HepG2 (cell line): ENCODE data around the gene RTCA. TPM values are rescaled to one million over a fixed set of nuclear protein-coding genes. Genes with fewer than 3 reads are reported as not detected.
A peak's percentile ranks its signal among the peaks of the same experiment; 100 is the strongest.

Experiments used
- ATAC-seq: fragments of 200-7000 bp; cut with Tn5 transposase; 3 replicates; pipeline ENCODE4 v1.9.1; 2020; ENCODE audit warnings: mild to moderate bottlenecking, moderate library complexity
- BruUV-seq: library from RNA; stranded (reverse); fragments of 400-500 nt; replicated peaks from 2 replicates; lab custom pipeline; 2021; lab: Mats Ljungman, UMichigan
- CTCF ChIA-PET: fragments of 300-600 bp; formaldehyde crosslinking; extraction: SDS; loops from one replicate; lab custom pipeline; 2021; ENCODE audit warnings: low total read pairs, inconsistent platforms, low intra/inter-chr PET ratio; lab: Yijun Ruan, JAX
- POLR2A ChIA-PET: fragments of 350-600 bp; sonication (Branson Sonifier 250); formaldehyde crosslinking; loops from one replicate; lab custom pipeline; 2020; ENCODE audit warnings: antibody characterized with exemption, inconsistent platforms; lab: Yijun Ruan, JAX
- DNase-seq: peaks from one replicate; pipeline ENCODE4 v3.0.0-alpha.2; 2015; ENCODE audit warnings: low spot score
- FAIRE-seq: peaks from 3 replicates; lab custom pipeline; 2011; peaks lifted over from hg19 to GRCh38; lab: Jason Lieb, UNC
- H2AFZ ChIP-seq: one replicate; pipeline ENCODE4 v1.6.1; 2011; ENCODE audit warnings: low read length, inconsistent platforms
- H3K27ac ChIP-seq: fragments of 300-600 bp; 3 replicates; pipeline ENCODE4 v1.8.0; 2011; ENCODE audit warnings: mixed run types, mild to moderate bottlenecking, mixed read lengths, low read length, inconsistent platforms; ENCODE audit not compliant: insufficient read depth; ENCODE audit errors: extremely low read length
- H3K27me3 ChIP-seq, 2 experiments: fragments of 200-600 bp in 1 of 2; 2 replicates in 1 of 2; 3 replicates in 1 of 2; pipeline versions ENCODE4 v1.6.0 to v1.8.0; 2011; ENCODE audit warnings: low read length in 2 of 2, mild to moderate bottlenecking in 2 of 2, moderate library complexity in 2 of 2, inconsistent platforms in 1 of 2; ENCODE audit not compliant: insufficient read depth in 2 of 2, control insufficient read depth in 1 of 2
- H3K36me3 ChIP-seq, 2 experiments: fragments of 200-600 bp in 1 of 2; replicated peaks in 1 of 2; 2 replicates in 1 of 2; 3 replicates in 1 of 2; pipeline versions ENCODE4 v1.5.1 to v1.8.0; 2011; ENCODE audit warnings: low read length in 2 of 2, inconsistent platforms in 1 of 2; ENCODE audit not compliant: insufficient read depth in 2 of 2, control insufficient read depth in 1 of 2
- H3K4me1 ChIP-seq: 2 replicates; pipeline ENCODE4 v1.5.1; 2012; ENCODE audit warnings: low read length, inconsistent platforms; ENCODE audit not compliant: insufficient read depth
- H3K4me2 ChIP-seq: 2 replicates; pipeline ENCODE4 v1.6.0; 2011; ENCODE audit warnings: low read depth, low read length, inconsistent platforms
- H3K4me3 ChIP-seq, 3 experiments: fragments of 200-600 bp in 1 of 3; sonication (generic), shearing (Covaris generic) in 1 of 3; replicated peaks in 1 of 3; 2 replicates each; pipeline ENCODE4 v1.5.1; 2011 to 2016; ENCODE audit warnings: low read length in 3 of 3, inconsistent platforms in 2 of 3, low read depth in 2 of 3, mild to moderate bottlenecking in 2 of 3, control low read depth in 1 of 3, mixed read lengths in 1 of 3; ENCODE audit not compliant: insufficient read depth in 1 of 3
- H3K79me2 ChIP-seq: one replicate; pipeline ENCODE4 v1.6.1; 2011; ENCODE audit warnings: low read length, inconsistent platforms; ENCODE audit not compliant: insufficient read depth
- H3K9ac ChIP-seq: 2 replicates; pipeline ENCODE4 v1.6.0; 2011; ENCODE audit warnings: mild to moderate bottlenecking, low read depth, low read length, inconsistent platforms; ENCODE audit not compliant: insufficient read depth
- H3K9me3 ChIP-seq: 2 replicates; pipeline ENCODE4 v1.5.1; 2012; ENCODE audit warnings: mild to moderate bottlenecking, low read length
- H4K20me1 ChIP-seq: 2 replicates; pipeline ENCODE4 v1.6.0; 2011; ENCODE audit warnings: inconsistent platforms, mild to moderate bottlenecking, low read length, moderate library complexity; ENCODE audit not compliant: insufficient read depth
- ARID2 ChIP-seq: sonication (generic); formaldehyde crosslinking; IDR thresholded peaks from 2 replicates; pipeline ENCODE4 v1.8.1; 2022; ENCODE audit warnings: mild to moderate bottlenecking, missing genetic modification reagents, borderline replicate concordance
- GMEB2 ChIP-seq: IDR thresholded peaks from 2 replicates; pipeline ENCODE4 v1.6.1; 2016; ENCODE audit warnings: missing biosample characterization, missing genetic modification reagents, low read depth
- HMG20A ChIP-seq: IDR thresholded peaks from 2 replicates; pipeline ENCODE4 v1.6.1; 2016; ENCODE audit warnings: borderline replicate concordance
- HNRNPUL1 ChIP-seq: fragments of 200-400 bp; formaldehyde crosslinking; IDR thresholded peaks from 2 replicates; pipeline ENCODE4 v1.6.1; 2017; ENCODE audit warnings: low read depth, mild to moderate bottlenecking, low read length, moderate library complexity
- SOX13 ChIP-seq, 3 experiments: fragments of 450-650 bp in 1 of 3; sonication (generic) in 1 of 3; formaldehyde crosslinking in 1 of 3; IDR thresholded peaks in 2 of 3; conservative IDR thresholded peaks in 1 of 3; 2 replicates each; pipeline versions ENCODE4 v1.5.0 to v1.6.1; 2016 to 2020; ENCODE audit warnings: antibody characterized with exemption in 1 of 3, mild to moderate bottlenecking in 1 of 3, missing compliant biosample characterization in 1 of 3, missing genetic modification reagents in 1 of 3, moderate library complexity in 1 of 3
- ZHX1 ChIP-seq: sonication (generic); formaldehyde crosslinking; IDR thresholded peaks from 2 replicates; pipeline ENCODE4 v1.8.1; 2022; ENCODE audit warnings: low read depth, mild to moderate bottlenecking, missing genetic modification reagents
- ZNF17 ChIP-seq: sonication (generic); formaldehyde crosslinking; IDR thresholded peaks from 2 replicates; pipeline ENCODE4 v1.5.0; 2020; ENCODE audit warnings: mild to moderate bottlenecking, missing genetic modification reagents
- ZNF530 ChIP-seq: sonication (generic); formaldehyde crosslinking; IDR thresholded peaks from 2 replicates; pipeline ENCODE4 v1.5.0; 2020; ENCODE audit warnings: low read depth, mild to moderate bottlenecking, missing genetic modification reagents
- ZNF567 ChIP-seq: sonication (generic); formaldehyde crosslinking; IDR thresholded peaks from 2 replicates; pipeline ENCODE4 v1.8.1; 2023; ENCODE audit warnings: mild to moderate bottlenecking, missing genetic modification reagents, borderline replicate concordance
- WGBS: methylation state at CpG from one replicate; pipeline ENCODE4 v1.1.6; 2017; ENCODE audit warnings: low lambda C conversion rate; 5-methylcytosine and 5-hydroxymethylcytosine counted together
- in situ Hi-C: cut with HindIII; loops from 2 replicates; pipeline ENCODE4 v1.10.0; 2017; ENCODE audit warnings: low pct_unique_long_range_greater_than_20kb; ENCODE audit not compliant: extremely low pct_ligation_motif_present
- intact Hi-C: fragments of 100-400 bp; cut with micrococcal nuclease; formaldehyde crosslinking; loops from one replicate; pipeline ENCODE4 v1.10.0; 2022; ENCODE audit not compliant: unreplicated experiment
- polyA plus RNA-seq, 8 experiments: library from polyadenylated mRNA; depleted of rRNA in 3 of 8; stranded (reverse) in 7 of 8; unstranded in 1 of 8; fragments of >200 nt; fragmentation: Illumina TruSeq in 4 of 8; extraction: Trizol in 4 of 8; gene quantifications; 2 replicates each; pipeline versions ENCODE4 v1.2.1 to v1.2.3, GENCODE V29; 2011 to 2016; ENCODE audit warnings: low read depth in 4 of 8, missing spikeins in 1 of 8, mixed read lengths in 1 of 8; ENCODE audit not compliant: insufficient read depth in 1 of 8
- total RNA-seq, 5 experiments: library from RNA; depleted of rRNA; stranded (reverse); fragments of >200 nt; fragmentation: Illumina TruSeq; extraction: Trizol; gene quantifications; 2 replicates each; pipeline ENCODE4 v1.2.3, GENCODE V29; 2016; ENCODE audit warnings: low read depth in 1 of 5
- TF ChIP-seq, protein P1 (sequence below): fragments of 450-650 bp; IDR thresholded peaks from 2 replicates; pipeline ENCODE4 v1.6.1; 2016
- TF ChIP-seq, protein P2 (sequence below): sonication (generic); formaldehyde crosslinking; IDR thresholded peaks from 2 replicates; pipeline ENCODE4 v1.8.1; 2023; ENCODE audit warnings: mild to moderate bottlenecking, missing genetic modification reagents, borderline replicate concordance

The RTCA gene
- total and polyA plus RNA-seq, 2 of the 13 experiments (the other 11 are each of a cell fraction or from before 2014, with no cell fraction given): 22.7 to 31.0 TPM

DNA sequence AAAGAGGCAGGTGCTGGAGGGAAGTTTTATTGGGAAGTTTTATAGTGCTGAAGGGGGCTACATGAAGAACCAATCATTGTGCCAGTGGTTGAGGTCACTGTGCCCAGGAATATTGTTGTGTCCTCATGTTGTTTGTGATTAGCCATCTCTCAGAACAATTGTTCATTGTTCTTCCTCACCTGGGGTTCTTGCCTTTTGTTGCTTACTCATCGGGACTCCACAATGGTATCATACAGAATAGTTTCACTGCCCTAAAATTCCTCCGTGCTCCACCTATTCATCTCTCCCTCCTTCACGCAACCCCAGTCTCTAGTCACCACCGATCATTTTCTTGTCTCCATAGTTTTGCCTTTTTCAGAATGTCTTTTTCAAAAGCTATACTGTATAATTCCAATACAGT, 47.4 kb downstream of the RTCA start:
- ATAC-seq: no peak
- H3K4me1 ChIP-seq: peaks cover 8% of the 10 kb centered on the region
- no peaks in the 10 kb centered on the region for H3K79me2 ChIP-seq
- 14% methylated on average over 4 of the region's 4 CpGs for WGBS
- H3K9ac ChIP-seq: no peak overlapping the region
- H2AFZ ChIP-seq: no peak overlapping the region
- no peak for DNase-seq
- no peaks in the 10 kb centered on the region for H3K9me3 ChIP-seq
- TF ChIP-seq SOX13 (IDR thresholded peaks at IDR 0.05) (no peak), SOX13 (CRISPR knock-in tag; conservative IDR thresholded peaks at IDR 0.05 in 1 of 2, IDR thresholded peaks at IDR 0.05 in 1 of 2) (peak in 1 of 2 experiments; percentile 30; a peak in 1 of 4 replicates), HNRNPUL1 (no peak)
- no peak for FAIRE-seq
- no peak overlapping the region for H3K27ac ChIP-seq
- H3K4me2 ChIP-seq: no peak overlapping the region
- H4K20me1 ChIP-seq: no peaks in the 10 kb centered on the region
- in situ Hi-C loops: no loop called here
- intact Hi-C loops: no loop called here
- BruUV-seq: no TSS peak
- H3K27me3 ChIP-seq: no peaks in the 10 kb centered on the region
- ChIA-PET POLR2A (no interaction called here), CTCF (no interaction called here)
- H3K36me3 ChIP-seq: no peaks in the 10 kb centered on the region
- no peak overlapping the region for H3K4me3 ChIP-seq

- Histone ChIP-seq H3K36me3 (no peaks in the 10 kb centered on the region), H3K9me3 (no peaks in the 10 kb centered on the region), H3K9ac (no peak overlapping the region), H3K79me2 (no peaks in the 10 kb centered on the region), H3K4me2 (no peak overlapping the region), H3K4me1 (peaks cover 21% of the 10 kb centered on the region), H3K27ac (no peak overlapping the region), H4K20me1 (no peaks in the 10 kb centered on the region), H2AFZ (no peak overlapping the region), H3K27me3 (no peaks in the 10 kb centered on the region), H3K4me3 (no peak overlapping the region)
- ChIA-PET CTCF (no interaction called here), POLR2A (no interaction called here)
- no peak for DNase-seq
- in situ Hi-C loops: no loop called here
- BruUV-seq: no TSS peak
- ATAC-seq: no peak
- no peak for FAIRE-seq
- intact Hi-C loops: no loop called here
- TF ChIP-seq, protein P1, sequence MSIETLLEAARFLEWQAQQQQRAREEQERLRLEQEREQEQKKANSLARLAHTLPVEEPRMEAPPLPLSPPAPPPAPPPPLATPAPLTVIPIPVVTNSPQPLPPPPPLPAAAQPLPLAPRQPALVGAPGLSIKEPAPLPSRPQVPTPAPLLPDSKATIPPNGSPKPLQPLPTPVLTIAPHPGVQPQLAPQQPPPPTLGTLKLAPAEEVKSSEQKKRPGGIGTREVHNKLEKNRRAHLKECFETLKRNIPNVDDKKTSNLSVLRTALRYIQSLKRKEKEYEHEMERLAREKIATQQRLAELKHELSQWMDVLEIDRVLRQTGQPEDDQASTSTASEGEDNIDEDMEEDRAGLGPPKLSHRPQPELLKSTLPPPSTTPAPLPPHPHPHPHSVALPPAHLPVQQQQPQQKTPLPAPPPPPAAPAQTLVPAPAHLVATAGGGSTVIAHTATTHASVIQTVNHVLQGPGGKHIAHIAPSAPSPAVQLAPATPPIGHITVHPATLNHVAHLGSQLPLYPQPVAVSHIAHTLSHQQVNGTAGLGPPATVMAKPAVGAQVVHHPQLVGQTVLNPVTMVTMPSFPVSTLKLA: no peak
- TF ChIP-seq ZNF17 (CRISPR knock-in tag) (no peak), ZHX1 (CRISPR knock-in tag) (no peak), ZNF530 (CRISPR knock-in tag) (no peak), HMG20A (CRISPR knock-in tag) (no peak), ARID2 (CRISPR knock-in tag) (no peak), ZNF567 (no peak), GMEB2 (CRISPR knock-in tag) (no peak)
- TF ChIP-seq, protein P2, sequence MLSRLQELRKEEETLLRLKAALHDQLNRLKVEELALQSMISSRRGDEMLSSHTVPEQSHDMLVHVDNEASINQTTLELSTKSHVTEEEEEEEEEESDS (CRISPR knock-in tag): no peak
Measured at GRCh38 chr1:100316622-100317021, 50.6 kb downstream of the RTCA start.
